ENCODE data around the gene EGFL7. TPM values are rescaled to one million over a fixed set of nuclear protein-coding genes. Genes with fewer than 3 reads are reported as not detected.
A peak's percentile ranks its signal among the peaks of the same experiment; 100 is the strongest.

EGFL7 gene
- total RNA-seq, 4 donors from 2014 or later, result 12.3 to 64.7 (median 33.6) TPM

- peak within 1 kb of the TSS; percentile 88 to 94 (median 90) for H3K27ac ChIP-seq
- intact Hi-C loops (cut with DNase I; ENCODE audit: low total_unique reads) (loop anchor here (5.0 kb wide), 1 partner anchor 40 kb away; no protein-coding TSS in a partner anchor), in situ Hi-C loops (cut with MboI; ENCODE audit: low pct_ligation_motif_present in 1 of 4, low pct_unique_long_range_greater_than_20kb in 1 of 4, low sequenced_read_pairs in 3 of 4) (no loop called here)
- no peaks in the 10 kb centered on the region for H3K9me3 ChIP-seq
- no peaks in the 10 kb centered on the region for H3K27me3 ChIP-seq
- WGBS, 2 donors (ENCODE audit: low coverage in 1 of 2), result 0% methylated on average over 33 of the region's 106 CpGs; no CpG with 5 or more reads in 1 of the 2 donors
- TF ChIP-seq EP300 (IDR thresholded peaks at IDR 0.05; ENCODE audit: low read depth), result no peak
- TF ChIP-seq POLR2A (IDR thresholded peaks at IDR 0.05), result peak; percentile 78
- TF ChIP-seq POLR2AphosphoS5 (IDR thresholded peaks at IDR 0.05), result peak; percentile 11 to 77 (median 76)
- TF ChIP-seq CTCF (IDR thresholded peaks at IDR 0.05), result peak in 1 of 5 experiments; percentile 24
- peak; percentile 92 for DNase-seq
- peaks cover 28 to 64% (median 38%) of the 10 kb centered on the region in 4 donors for H3K4me1 ChIP-seq
- no peaks in the 10 kb centered on the region for H3K36me3 ChIP-seq
- H3K4me3 ChIP-seq, result peak within 1 kb of the TSS; percentile 64 to 87 (median 78)
These were observed 24.3 kb downstream of the EGFL7 start, which contains the start of gene AGPAT2 for GRCh38 chr9:136686794-136687711. Gene AGPAT2 (minus strand): TSS chr9:136687457. CDS start chr9:136687357, 100 bp downstream.

- TF ChIP-seq CTCF (IDR thresholded peaks at IDR 0.05) (no peak), POLR2AphosphoS5 (IDR thresholded peaks at IDR 0.05) (peak in 1 of 3 donors; percentile 38)
- H3K4me3 ChIP-seq, result peak overlapping the region in 3 of 4 donors; percentile 64 to 87 (median 70)
- DNase-seq, result peak; percentile 87
- no peaks in the 10 kb centered on the region for H3K9me3 ChIP-seq
- intact Hi-C loops (cut with DNase I; ENCODE audit: low total_unique reads) (loop anchor here (5.0 kb wide), 1 partner anchor 40 kb away; no protein-coding TSS in a partner anchor), in situ Hi-C loops (cut with MboI; ENCODE audit: low pct_ligation_motif_present in 1 of 4, low pct_unique_long_range_greater_than_20kb in 1 of 4, low sequenced_read_pairs in 3 of 4) (no loop called here)
- H3K36me3 ChIP-seq, result no peaks in the 10 kb centered on the region
- H3K4me1 ChIP-seq, result peaks cover 33 to 71% (median 44%) of the 10 kb centered on the region in 4 donors
- WGBS, 2 donors (ENCODE audit: low coverage in 1 of 2), result 29% methylated on average over 17 of the region's 37 CpGs; no CpG with 5 or more reads in 1 of the 2 donors
- H3K27me3 ChIP-seq, result no peaks in the 10 kb centered on the region
- H3K27ac ChIP-seq, result peak overlapping the region; percentile 88 to 94 (median 90)
These were observed 25.1 kb downstream of the EGFL7 start for GRCh38 chr9:136687721-136688223.

GRCh38 chr9:136688274-136689107 lies 25.8 kb downstream of the EGFL7 start:
- Histone ChIP-seq H3K9me3 (no peaks in the 10 kb centered on the region), H3K27ac (peak overlapping the region; percentile 88 to 94 (median 90)), H3K36me3 (no peaks in the 10 kb centered on the region), H3K4me3 (no peak overlapping the region), H3K27me3 (no peaks in the 10 kb centered on the region), H3K4me1 (peaks cover 39 to 78% (median 51%) of the 10 kb centered on the region in 4 donors)
- intact Hi-C loops (cut with DNase I; ENCODE audit: low total_unique reads) (loop anchor here (5.0 kb wide), 1 partner anchor 39 kb away; no protein-coding TSS in a partner anchor), in situ Hi-C loops (cut with MboI; ENCODE audit: low pct_ligation_motif_present in 1 of 4, low pct_unique_long_range_greater_than_20kb in 1 of 4, low sequenced_read_pairs in 3 of 4) (no loop called here)
- 50 to 64% methylated on average over 1 to 21 of the region's 21 CpGs for WGBS, 2 donors (ENCODE audit: low coverage in 1 of 2)
- no peak for TF ChIP-seq POLR2AphosphoS5 (IDR thresholded peaks at IDR 0.05)
- no peak for TF ChIP-seq EP300 (IDR thresholded peaks at IDR 0.05; ENCODE audit: low read depth)
- no peak for TF ChIP-seq CTCF (IDR thresholded peaks at IDR 0.05)
- no peak for TF ChIP-seq POLR2A (IDR thresholded peaks at IDR 0.05)
- no peak for DNase-seq
